Aorta (tissue), 5 donors: ENCODE results near the gene OBSCN. TPM values are rescaled to one million over a fixed set of nuclear protein-coding genes. Genes with fewer than 3 reads are reported as not detected.
A peak's percentile ranks its signal among the peaks of the same experiment; 100 is the strongest.

Experiments used
- ATAC-seq: fragments of 200-7000 bp; cut with Tn5 transposase; one replicate; pipeline ENCODE4 v1.9.1; 2022; ENCODE audit warnings: moderate library complexity; ENCODE audit not compliant: low FRiP score
- DNase-seq, 2 donors: peaks; one replicate each; pipeline ENCODE4 v3.0.0-alpha.2; 2020
- H3K27ac ChIP-seq, 2 donors: one replicate each; pipeline ENCODE4 v1.5.1; 2013; ENCODE audit warnings: low read length in 2 of 2, mild to moderate bottlenecking in 2 of 2, moderate library complexity in 2 of 2, control low read depth in 1 of 2, inconsistent platforms in 1 of 2, low read depth in 1 of 2
- H3K27me3 ChIP-seq, 2 donors: one replicate each; pipeline ENCODE4 v1.6.1; 2013; ENCODE audit warnings: control low read depth in 1 of 2, low read length in 1 of 2, mild to moderate bottlenecking in 1 of 2, moderate library complexity in 1 of 2; ENCODE audit not compliant: insufficient read depth in 2 of 2, control insufficient read depth in 1 of 2
- H3K36me3 ChIP-seq, 2 donors: one replicate each; pipeline ENCODE4 v1.6.1; 2013; ENCODE audit warnings: control low read depth in 1 of 2, low read length in 1 of 2, mild to moderate bottlenecking in 1 of 2; ENCODE audit not compliant: insufficient read depth in 2 of 2, control insufficient read depth in 1 of 2
- H3K4me1 ChIP-seq, 2 donors: one replicate each; pipeline ENCODE4 v1.6.1; 2013; ENCODE audit warnings: low read length in 2 of 2, control low read depth in 1 of 2, mild to moderate bottlenecking in 1 of 2, moderate library complexity in 1 of 2; ENCODE audit not compliant: insufficient read depth in 2 of 2, control insufficient read depth in 1 of 2
- H3K4me3 ChIP-seq, 2 donors: one replicate each; pipeline ENCODE4 v1.5.1; 2013; ENCODE audit warnings: low read length in 2 of 2, control low read depth in 1 of 2, mild to moderate bottlenecking in 1 of 2
- H3K9me3 ChIP-seq: one replicate; pipeline ENCODE4 v1.6.1; 2013; ENCODE audit warnings: mild to moderate bottlenecking, low read length; ENCODE audit not compliant: control insufficient read depth
- WGBS, 2 donors: extraction: QIAGEN DNeasy Blood & Tissue Kit; methylation state at CpG; one replicate each; pipeline ENCODE4 v1.1.7; 2013; 5-methylcytosine and 5-hydroxymethylcytosine counted together
- intact Hi-C, 2 donors: fragments of 100-400 bp; cut with DNase I; formaldehyde crosslinking; loops; one replicate each; pipeline versions ENCODE4 v1.14.2 to v1.15.0; 2022
- polyA plus RNA-seq, 2 donors: library from polyadenylated mRNA; stranded (reverse); fragments of 200-250 nt; gene quantifications; one replicate each; pipeline ENCODE4 v1.2.3, GENCODE V29; 2013
- total RNA-seq, 2 donors: library from RNA; stranded (reverse); fragmentation: NEBNext Ultra II Directional; extraction: Animal tissue kit (Norgen Biotek cat#: 25700); gene quantifications; one replicate each; pipeline ENCODE4 v1.2.1, GENCODE V29; 2021
- donor health status: healthy with polysubstance abuse.
- donor health status: Bipolar disorder and iron deficiency.
- donor health status: DM: no; HTN: no; CAD: no.
- donor health status: DM: no; HTN: no; CAD: no.
- donor health status: DM: yes; HTN: yes; CAD: no.

The OBSCN gene
- total and polyA plus RNA-seq, 4 donors = 2.0 to 19.3 (median 6.4) TPM

DNA sequence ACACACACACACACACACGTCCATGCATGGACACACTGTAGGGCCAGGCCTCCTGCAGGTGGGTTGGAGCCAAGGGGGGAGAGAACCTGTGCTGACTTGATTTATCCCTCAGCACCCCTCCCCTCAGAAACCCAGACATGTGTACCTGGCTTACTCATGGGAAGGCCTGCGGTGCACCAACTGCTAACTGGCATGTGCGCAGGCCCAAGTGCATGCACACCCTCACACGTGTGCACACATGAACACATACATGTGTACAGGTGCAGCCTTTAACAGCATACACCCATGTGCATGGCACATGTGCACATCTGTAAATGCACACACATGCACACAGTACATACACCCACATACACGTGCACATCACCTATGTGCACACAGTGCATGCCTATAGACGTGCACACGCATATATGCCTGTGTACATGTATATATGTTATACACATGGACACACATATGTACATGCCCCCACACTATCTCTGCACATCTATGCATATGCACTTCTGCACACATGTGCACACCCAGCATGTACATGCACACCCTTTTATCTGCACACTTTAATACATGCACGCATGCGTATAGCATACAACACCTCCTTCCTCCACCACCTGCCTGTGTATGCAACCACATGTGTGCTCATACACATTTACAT, 131.3 kb downstream of the OBSCN start:
- no peak for DNase-seq
- ATAC-seq = no peak
- H3K27ac ChIP-seq = no peak overlapping the region

DNA sequence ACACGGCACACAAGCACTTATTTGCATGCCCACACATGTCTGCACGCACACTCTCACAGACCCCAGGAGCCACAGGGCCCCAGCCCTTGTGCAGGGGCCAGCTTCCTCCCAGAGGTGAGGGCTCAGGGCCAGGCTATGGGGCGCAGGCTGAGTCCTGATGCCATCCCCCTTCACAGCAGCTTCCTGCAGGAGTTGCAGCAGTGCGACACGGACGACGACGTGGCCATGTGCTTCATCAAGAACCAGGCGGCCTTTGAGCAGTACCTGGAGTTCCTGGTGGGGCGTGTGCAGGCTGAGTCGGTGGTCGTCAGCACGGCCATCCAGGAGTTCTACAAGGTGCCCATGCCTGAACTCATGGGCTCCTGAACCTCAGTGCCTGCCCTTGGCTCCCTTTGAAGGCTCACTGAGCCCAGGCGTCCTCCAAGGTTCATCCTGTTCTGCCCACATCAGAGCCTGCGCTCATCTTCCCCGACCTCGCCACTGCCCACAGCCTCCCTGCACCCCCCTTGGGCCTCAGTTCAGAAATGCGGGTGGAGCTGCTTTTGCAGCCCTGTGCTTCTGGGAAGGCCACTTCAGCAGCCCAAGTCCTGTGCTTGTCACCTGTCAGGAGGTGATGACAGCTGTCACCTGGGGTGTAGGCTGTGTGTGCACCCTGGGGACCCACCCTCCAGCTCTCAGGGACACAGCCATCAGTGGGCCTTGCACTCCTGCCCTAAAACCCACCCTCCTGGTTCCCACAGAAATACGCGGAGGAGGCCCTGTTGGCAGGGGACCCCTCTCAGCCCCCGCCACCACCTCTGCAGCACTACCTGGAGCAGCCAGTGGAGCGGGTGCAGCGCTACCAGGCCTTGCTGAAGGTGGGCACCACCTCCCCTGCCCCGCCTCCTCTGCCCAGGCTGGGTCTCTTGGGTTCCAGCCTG, 132.2 kb downstream of the OBSCN start:
- Histone ChIP-seq H3K9me3 (no peaks in the 10 kb centered on the region), H3K27me3 (no peaks in the 10 kb centered on the region), H3K36me3 (no peaks in the 10 kb centered on the region), H3K4me1 (no peaks in the 10 kb centered on the region), H3K27ac (no peak overlapping the region), H3K4me3 (no peak overlapping the region)
- no peak for ATAC-seq
- DNase-seq = peak; percentile 36 to 47
- intact Hi-C loops = no loop called here
- WGBS, 2 donors = 94% methylated on average over 24 of the region's 24 CpGs

More for the DNA sequence above, 131.3 kb downstream of the OBSCN start:
- Histone ChIP-seq H3K36me3 (no peaks in the 10 kb centered on the region), H3K4me1 (no peaks in the 10 kb centered on the region), H3K4me3 (no peak overlapping the region), H3K27me3 (no peaks in the 10 kb centered on the region), H3K9me3 (no peaks in the 10 kb centered on the region)
- WGBS, 2 donors = 94 to 96% methylated on average over 8 to 9 of the region's 9 CpGs
- intact Hi-C loops = no loop called here

DNA sequence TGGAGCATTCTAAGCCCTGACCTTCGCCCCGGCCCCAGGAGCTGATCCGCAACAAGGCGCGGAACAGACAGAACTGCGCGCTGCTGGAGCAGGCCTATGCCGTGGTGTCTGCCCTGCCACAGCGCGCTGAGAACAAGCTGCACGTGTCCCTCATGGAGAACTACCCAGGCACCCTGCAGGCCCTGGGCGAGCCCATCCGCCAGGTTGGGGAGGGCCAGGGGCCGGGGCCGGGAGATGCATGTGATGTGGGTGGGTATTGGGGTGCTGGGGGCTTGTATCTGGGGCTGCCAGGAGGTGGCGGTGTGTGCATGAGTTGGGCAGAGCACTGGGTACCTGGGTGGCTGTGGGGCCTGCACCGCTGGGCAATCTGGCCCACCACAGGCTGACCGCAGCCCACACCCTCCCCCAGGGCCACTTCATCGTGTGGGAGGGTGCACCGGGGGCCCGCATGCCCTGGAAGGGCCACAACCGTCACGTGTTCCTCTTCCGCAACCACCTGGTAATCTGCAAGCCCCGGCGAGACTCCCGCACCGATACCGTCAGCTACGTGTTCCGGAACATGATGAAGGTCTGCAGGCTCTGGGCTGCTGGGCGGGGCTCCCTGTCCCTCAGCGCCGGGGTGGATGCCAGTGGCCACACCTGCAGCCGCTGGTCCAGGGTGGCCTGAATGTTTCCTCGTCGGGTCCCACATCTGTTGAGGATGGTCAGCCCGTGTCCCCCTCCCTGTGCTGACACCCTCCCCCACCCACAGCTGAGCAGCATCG, 133.0 kb downstream of the OBSCN start:
- no peaks in the 10 kb centered on the region for H3K4me1 ChIP-seq
- no peak overlapping the region for H3K4me3 ChIP-seq
- H3K27me3 ChIP-seq = no peaks in the 10 kb centered on the region
- ATAC-seq (no peak), DNase-seq (peak; percentile 25 to 75)
- H3K27ac ChIP-seq = no peak overlapping the region
- no peaks in the 10 kb centered on the region for H3K9me3 ChIP-seq
- intact Hi-C loops = no loop called here
- 86 to 88% methylated on average over 39 of the region's 39 CpGs for WGBS, 2 donors
- H3K36me3 ChIP-seq = no peaks in the 10 kb centered on the region

DNA sequence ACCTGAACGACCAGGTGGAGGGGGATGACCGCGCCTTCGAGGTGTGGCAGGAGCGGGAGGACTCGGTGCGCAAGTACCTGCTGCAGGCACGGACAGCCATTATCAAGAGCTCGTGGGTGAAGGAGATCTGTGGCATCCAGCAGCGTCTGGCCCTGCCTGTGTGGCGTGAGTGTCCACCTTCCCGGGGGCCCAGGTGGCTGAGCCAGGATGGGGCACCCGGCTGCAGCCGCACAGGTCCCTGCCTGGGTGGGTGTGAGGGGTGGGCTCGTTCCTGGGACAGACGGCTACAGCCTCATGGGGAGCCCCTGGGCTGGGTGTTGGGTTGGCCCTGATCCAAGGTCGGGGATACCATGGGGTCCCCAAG, 133.6 kb downstream of the OBSCN start:
- H3K9me3 ChIP-seq = no peaks in the 10 kb centered on the region
- H3K36me3 ChIP-seq = no peaks in the 10 kb centered on the region
- peak in 1 of 2 donors; percentile 36 for DNase-seq
- WGBS, 2 donors = 91 to 94% methylated on average over 16 to 17 of the region's 17 CpGs
- H3K27me3 ChIP-seq = no peaks in the 10 kb centered on the region
- H3K4me1 ChIP-seq = no peaks in the 10 kb centered on the region
- intact Hi-C loops = no loop called here
- H3K27ac ChIP-seq = no peak overlapping the region
- ATAC-seq = no peak
- no peak overlapping the region for H3K4me3 ChIP-seq

DNA sequence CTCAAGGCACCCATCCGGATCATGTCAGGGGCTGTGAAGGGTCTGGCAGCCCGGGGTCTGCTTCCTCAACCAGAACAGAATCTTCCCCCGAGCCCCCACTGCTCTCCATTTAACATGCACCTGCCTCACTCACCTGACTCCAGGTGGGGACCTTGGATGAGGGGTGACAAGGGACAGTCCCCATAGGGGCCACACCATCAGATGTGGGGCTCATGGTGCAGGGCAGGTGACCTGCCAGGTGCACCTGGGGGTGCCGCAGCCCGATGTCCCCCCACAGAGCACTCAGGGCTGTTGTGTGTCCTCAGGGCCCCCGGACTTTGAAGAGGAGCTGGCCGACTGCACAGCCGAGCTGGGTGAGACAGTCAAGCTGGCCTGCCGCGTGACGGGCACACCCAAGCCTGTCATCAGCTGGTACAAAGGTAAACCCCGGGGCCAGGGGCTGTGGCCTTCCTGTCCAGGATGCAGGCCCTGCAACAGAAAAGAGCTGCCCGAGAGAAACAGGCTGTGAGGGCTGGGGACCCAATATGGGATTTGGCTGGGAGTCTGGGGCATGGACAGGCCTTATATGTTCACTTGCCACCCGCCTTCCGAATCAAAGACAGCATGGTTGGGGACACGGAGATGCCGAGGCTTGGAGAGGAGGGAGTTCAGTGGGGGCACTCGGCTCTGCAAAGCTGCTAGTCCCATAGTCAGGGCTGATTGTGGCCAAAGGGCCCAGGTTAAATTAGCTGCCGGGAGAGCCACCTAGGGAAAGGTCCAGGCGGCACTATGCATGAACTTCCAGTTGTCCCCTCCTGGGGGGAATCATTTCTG, 134.2 kb downstream of the OBSCN start:
- ATAC-seq = no peak
- Histone ChIP-seq H3K9me3 (no peaks in the 10 kb centered on the region), H3K27ac (no peak overlapping the region), H3K27me3 (no peaks in the 10 kb centered on the region), H3K4me3 (no peak overlapping the region), H3K4me1 (no peaks in the 10 kb centered on the region), H3K36me3 (no peaks in the 10 kb centered on the region)
- WGBS, 2 donors = 95 to 96% methylated on average over 20 of the region's 20 CpGs
- intact Hi-C loops = no loop called here
- DNase-seq = peak in 1 of 2 donors; percentile 55

DNA sequence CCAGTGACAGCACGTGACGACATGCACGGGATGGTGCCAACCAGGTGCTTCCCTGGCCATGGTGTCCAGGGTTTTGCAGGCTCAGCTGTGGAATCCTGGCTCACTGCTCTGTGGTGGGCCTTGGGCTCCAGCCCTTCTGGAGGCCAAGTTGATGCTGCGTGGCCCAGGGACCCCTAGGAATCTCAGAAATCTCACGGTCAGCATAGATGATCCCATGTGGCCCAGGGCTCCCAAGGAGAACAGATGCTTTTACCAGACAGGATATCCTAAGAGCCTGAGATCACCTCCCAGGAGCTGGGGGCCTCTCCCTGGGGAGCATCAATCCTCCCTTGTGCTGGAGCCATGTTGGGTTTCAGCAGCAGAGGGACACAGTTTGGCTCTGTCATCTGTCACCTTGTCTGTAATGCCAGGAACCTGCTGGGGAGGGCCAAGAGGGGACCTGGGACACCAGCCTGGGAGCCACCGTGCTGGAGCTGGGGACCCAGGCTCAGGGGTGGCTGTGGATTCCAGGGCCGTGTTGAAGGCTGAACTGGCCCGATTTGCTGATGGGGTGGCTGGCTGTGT, 134.9 kb downstream of the OBSCN start:
- no peaks in the 10 kb centered on the region for H3K9me3 ChIP-seq
- no peaks in the 10 kb centered on the region for H3K27me3 ChIP-seq
- no peak overlapping the region for H3K27ac ChIP-seq
- H3K4me1 ChIP-seq = no peaks in the 10 kb centered on the region
- intact Hi-C loops = no loop called here
- H3K36me3 ChIP-seq = no peaks in the 10 kb centered on the region
- H3K4me3 ChIP-seq = no peak overlapping the region
- no peak for ATAC-seq
- WGBS, 2 donors = 90 to 93% methylated on average over 8 of the region's 8 CpGs
- peak; percentile 23 to 55 for DNase-seq

DNA sequence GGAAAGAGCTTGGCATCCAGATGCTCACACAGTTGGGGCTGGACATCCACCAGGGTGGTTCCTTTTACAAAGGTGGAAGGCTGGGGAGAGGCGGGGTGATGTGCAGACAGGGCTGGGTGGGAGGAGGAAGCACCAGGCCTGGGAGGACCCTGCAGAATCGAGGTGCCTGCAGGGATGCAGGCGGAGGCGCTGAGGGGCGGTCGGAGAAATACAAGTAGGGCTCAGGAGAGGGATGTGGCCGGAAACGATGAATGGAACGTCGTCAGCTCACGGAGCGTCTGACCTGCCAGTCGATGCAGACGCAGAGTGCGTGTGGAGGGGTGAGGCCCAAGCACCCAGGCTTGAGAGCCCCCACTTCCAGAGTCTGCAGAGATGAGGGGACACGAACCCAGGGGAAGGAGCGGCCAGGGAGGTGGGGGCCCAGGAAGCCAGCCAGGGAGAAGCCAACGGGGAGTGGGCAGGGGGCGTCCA, 135.4 kb downstream of the OBSCN start:
- Histone ChIP-seq H3K27me3 (no peaks in the 10 kb centered on the region), H3K9me3 (no peaks in the 10 kb centered on the region), H3K27ac (no peak overlapping the region), H3K4me3 (no peak overlapping the region), H3K4me1 (no peaks in the 10 kb centered on the region), H3K36me3 (no peaks in the 10 kb centered on the region)
- intact Hi-C loops = no loop called here
- no peak for ATAC-seq
- DNase-seq = peak; percentile 30 to 67
- WGBS, 2 donors = 93 to 95% methylated on average over 19 of the region's 19 CpGs

DNA sequence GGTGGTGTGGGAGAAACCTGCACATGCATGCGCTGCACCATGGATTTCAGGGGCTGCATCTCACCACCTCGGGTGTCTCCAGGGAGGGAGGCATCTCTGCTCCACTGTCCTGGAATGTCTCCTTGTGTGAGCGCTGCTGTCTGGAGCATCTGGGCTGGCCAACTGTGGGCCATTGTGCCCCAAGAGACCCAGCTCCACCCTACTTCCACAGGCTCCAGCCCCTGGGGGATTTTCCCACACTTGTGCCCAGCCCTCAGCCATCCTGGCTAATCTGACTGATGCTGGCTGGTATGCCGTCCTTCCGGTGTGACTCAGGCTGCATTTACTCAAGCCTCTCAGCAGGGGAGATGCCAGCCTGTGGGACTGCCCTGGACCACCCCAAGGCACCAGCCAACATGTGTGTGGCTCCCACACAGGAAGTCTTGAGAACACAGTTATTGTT, 136.8 kb downstream of the OBSCN start:
- Histone ChIP-seq H3K4me3 (no peak overlapping the region), H3K27me3 (no peaks in the 10 kb centered on the region), H3K4me1 (no peaks in the 10 kb centered on the region), H3K9me3 (no peaks in the 10 kb centered on the region), H3K27ac (no peak overlapping the region), H3K36me3 (no peaks in the 10 kb centered on the region)
- ATAC-seq (no peak), DNase-seq (peak in 1 of 2 donors; percentile 62)
- 61 to 67% methylated on average over 5 of the region's 5 CpGs for WGBS, 2 donors
- intact Hi-C loops = no loop called here
